HL-60 (cell line): ENCODE measurements around the gene ZFP64.
"Not testable (repeated sequence)": the region's sequence is repeated elsewhere in the genome, so short reads cannot be mapped to it uniquely, and the experiment has no call there.

Source experiments
- DNase-seq, 2 experiments: peaks; one replicate each; pipeline ENCODE4 v3.0.0-alpha.2; 2010 to 2020; ENCODE audit warnings: low read depth in 1 of 2, low spot score in 1 of 2
- H3K27ac ChIP-seq: fragments of 250-450 bp; sonication (Bioruptor Pico); replicated peaks from 2 replicates; pipeline ENCODE4 v1.5.1; 2020; ENCODE audit warnings: mild to moderate bottlenecking, moderate library complexity
- H3K27me3 ChIP-seq: fragments of 250-450 bp; sonication (Bioruptor Pico); 2 replicates; pipeline ENCODE4 v1.5.1; 2021; ENCODE audit warnings: mild to moderate bottlenecking, moderate library complexity; ENCODE audit not compliant: insufficient read depth, poor library complexity, severe bottlenecking
- H3K4me3 ChIP-seq: replicated peaks from 2 replicates; pipeline ENCODE4 v1.5.1; 2011; ENCODE audit warnings: mild to moderate bottlenecking, control low read depth, low read length; ENCODE audit not compliant: insufficient read depth
- GABPA ChIP-seq: IDR thresholded peaks from 2 replicates; pipeline ENCODE4 v1.6.1; 2012; ENCODE audit warnings: low read depth
- POLR2AphosphoS5 ChIP-seq: IDR thresholded peaks from 2 replicates; pipeline ENCODE4 v1.6.1; 2012; ENCODE audit warnings: low read depth
- REST ChIP-seq: IDR thresholded peaks from 2 replicates; pipeline ENCODE4 v1.6.1; 2012; ENCODE audit warnings: low read depth; ENCODE audit not compliant: insufficient replicate concordance
- SPI1 ChIP-seq: IDR thresholded peaks from 2 replicates; pipeline ENCODE4 v1.6.1; 2012; ENCODE audit warnings: low read depth, mild to moderate bottlenecking, borderline replicate concordance
- TF ChIP-seq, protein P1 (sequence below): IDR thresholded peaks from one replicate; pipeline ENCODE4 v1.5.1; 2011; ENCODE audit warnings: low read length, control low read depth, inconsistent platforms; ENCODE audit not compliant: insufficient read depth

The ZFP64 gene

GRCh38 chr20:52220891-52221290 lies 29.3 kb upstream of the ZFP64 start:
- DNase-seq, H3K4me3 ChIP-seq, H3K27ac ChIP-seq, H3K27me3 ChIP-seq: not testable (repeated sequence)

GRCh38 chr20:52219441-52219840 lies 27.9 kb upstream of the ZFP64 start:
- Histone ChIP-seq H3K4me3 (no peak overlapping the region), H3K27ac (no peak overlapping the region), H3K27me3 (no peaks in the 10 kb centered on the region)
- DNase-seq = no peak
- no peak for TF ChIP-seq POLR2AphosphoS5
- TF ChIP-seq, protein P1, sequence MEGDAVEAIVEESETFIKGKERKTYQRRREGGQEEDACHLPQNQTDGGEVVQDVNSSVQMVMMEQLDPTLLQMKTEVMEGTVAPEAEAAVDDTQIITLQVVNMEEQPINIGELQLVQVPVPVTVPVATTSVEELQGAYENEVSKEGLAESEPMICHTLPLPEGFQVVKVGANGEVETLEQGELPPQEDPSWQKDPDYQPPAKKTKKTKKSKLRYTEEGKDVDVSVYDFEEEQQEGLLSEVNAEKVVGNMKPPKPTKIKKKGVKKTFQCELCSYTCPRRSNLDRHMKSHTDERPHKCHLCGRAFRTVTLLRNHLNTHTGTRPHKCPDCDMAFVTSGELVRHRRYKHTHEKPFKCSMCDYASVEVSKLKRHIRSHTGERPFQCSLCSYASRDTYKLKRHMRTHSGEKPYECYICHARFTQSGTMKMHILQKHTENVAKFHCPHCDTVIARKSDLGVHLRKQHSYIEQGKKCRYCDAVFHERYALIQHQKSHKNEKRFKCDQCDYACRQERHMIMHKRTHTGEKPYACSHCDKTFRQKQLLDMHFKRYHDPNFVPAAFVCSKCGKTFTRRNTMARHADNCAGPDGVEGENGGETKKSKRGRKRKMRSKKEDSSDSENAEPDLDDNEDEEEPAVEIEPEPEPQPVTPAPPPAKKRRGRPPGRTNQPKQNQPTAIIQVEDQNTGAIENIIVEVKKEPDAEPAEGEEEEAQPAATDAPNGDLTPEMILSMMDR = no peak
- TF ChIP-seq SPI1 = no peak
- TF ChIP-seq REST = no peak
- no peak for TF ChIP-seq GABPA

DNA sequence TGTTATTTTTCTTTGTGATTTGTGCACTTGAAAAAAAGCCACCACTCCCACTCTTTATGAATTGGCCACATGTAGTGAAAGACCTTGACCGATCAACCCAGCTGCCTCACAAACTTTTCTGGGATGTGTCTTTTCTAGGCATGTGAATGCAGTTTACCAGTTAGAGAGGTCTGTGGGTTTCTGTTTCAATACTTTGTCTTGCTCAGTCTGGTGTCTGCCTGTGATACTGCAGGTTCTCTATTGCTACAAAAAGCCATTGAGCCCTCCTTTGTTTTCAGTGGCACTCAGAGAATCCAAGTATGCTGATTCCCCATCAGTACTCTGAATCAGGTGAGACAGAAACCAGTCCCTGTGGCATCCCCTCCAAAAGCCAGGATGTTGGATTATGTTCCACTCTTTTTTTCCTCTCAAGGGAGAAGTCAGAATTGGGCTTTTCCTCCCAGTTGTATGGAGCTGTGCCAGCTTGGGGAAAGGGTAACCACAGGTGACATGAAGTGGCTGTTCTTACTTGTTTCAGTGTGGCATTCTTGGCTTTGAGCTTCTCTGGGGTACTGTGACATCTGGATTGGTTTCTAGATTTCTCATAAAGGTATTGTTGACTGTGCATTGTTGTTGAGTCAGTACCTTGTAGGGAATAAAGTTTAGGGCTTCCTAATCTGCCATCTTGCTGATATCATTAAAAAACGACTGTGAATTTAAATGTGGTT lies 26.3 kb upstream of the ZFP64 start:
- peaks cover under 1% of the 10 kb centered on the region for H3K27me3 ChIP-seq
- TF ChIP-seq POLR2AphosphoS5 = no peak
- no peak for TF ChIP-seq SPI1
- TF ChIP-seq, protein P1 = no peak
- no peak for TF ChIP-seq REST
- no peak for TF ChIP-seq GABPA
- no peak for DNase-seq
- no peak overlapping the region for H3K27ac ChIP-seq
- no peak overlapping the region for H3K4me3 ChIP-seq

DNA sequence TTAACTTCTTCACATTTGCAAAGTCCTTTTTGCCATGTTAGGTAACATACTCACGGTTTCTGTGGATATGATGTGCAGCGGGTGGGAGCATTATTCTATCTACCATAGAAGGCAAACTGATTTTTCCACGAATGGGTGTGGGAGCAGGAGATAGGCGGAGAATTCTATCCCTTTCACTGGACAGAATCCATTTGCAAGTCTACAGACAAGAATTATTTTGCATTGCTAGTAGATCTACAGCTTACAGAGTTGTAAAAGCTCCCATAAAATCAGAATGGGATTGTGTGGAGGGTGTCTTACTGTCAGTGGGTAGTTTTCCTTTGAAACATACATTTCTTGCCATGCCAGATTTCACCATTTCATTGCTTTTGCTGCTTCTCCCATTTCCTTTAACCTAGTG lies 22.4 kb upstream of the ZFP64 start:
- TF ChIP-seq GABPA (no peak), POLR2AphosphoS5 (no peak), SPI1 (no peak), REST (no peak)
- TF ChIP-seq, protein P1 = no peak
- peaks cover 2% of the 10 kb centered on the region for H3K27me3 ChIP-seq
- H3K27ac ChIP-seq = no peak overlapping the region
- DNase-seq = no peak
- no peak overlapping the region for H3K4me3 ChIP-seq
